ENCODE results near the gene COL26A1. TPM values are rescaled to one million over a fixed set of nuclear protein-coding genes. Genes with fewer than 3 reads are reported as not detected.
"Not testable (repeated sequence)": the region's sequence is repeated elsewhere in the genome, so short reads cannot be mapped to it uniquely, and the experiment has no call there.

Gene COL26A1
- polyA plus RNA-seq, 1 donor, result 1.5 TPM

DNA sequence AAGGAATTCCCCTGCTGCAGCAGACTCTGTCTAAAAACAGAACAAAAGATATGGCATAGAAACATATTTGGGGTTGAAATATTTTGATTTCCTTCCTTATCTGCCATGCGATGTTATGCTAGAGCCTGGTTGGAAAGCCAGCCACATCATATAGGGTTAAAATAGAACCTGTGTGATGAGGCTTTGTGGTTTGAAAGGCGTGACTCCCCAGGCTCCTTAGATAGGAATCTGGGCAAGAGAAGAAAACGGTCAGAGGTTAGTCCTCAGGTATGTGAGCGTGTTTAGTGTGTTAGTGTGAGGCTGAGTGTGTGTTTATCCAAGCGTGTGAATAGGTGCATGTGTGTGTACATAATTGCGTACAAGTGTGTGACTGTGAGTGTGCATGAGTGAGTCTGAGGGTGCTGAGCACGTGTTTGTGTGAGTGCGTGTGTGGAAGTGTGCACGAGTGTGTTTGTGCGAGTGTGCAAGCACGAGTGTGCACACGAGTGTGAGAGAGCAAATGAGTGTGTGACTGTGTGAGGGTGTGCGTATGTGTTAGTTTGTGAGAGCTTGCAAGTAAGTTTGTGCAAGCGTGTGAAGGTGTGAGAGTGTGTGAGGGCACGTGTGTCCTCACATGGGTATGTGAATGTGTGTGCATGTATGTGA lies 79.9 kb downstream of the COL26A1 start:
- no peak for DNase-seq (ENCODE audit: low read depth)

- DNase-seq (ENCODE audit: low read depth), result no peak
Observed at GRCh38 chr7:101450064-101450463, 87.4 kb downstream of the COL26A1 start.

GRCh38 chr7:101453617-101454016 lies 90.9 kb downstream of the COL26A1 start:
- no peak for DNase-seq (ENCODE audit: low read depth)

- DNase-seq (ENCODE audit: low read depth), result no peak
Observed at GRCh38 chr7:101457001-101457750, 94.5 kb downstream of the COL26A1 start.

GRCh38 chr7:101465131-101465530 lies 102.5 kb downstream of the COL26A1 start:
- no peak for DNase-seq (ENCODE audit: low read depth)

DNA sequence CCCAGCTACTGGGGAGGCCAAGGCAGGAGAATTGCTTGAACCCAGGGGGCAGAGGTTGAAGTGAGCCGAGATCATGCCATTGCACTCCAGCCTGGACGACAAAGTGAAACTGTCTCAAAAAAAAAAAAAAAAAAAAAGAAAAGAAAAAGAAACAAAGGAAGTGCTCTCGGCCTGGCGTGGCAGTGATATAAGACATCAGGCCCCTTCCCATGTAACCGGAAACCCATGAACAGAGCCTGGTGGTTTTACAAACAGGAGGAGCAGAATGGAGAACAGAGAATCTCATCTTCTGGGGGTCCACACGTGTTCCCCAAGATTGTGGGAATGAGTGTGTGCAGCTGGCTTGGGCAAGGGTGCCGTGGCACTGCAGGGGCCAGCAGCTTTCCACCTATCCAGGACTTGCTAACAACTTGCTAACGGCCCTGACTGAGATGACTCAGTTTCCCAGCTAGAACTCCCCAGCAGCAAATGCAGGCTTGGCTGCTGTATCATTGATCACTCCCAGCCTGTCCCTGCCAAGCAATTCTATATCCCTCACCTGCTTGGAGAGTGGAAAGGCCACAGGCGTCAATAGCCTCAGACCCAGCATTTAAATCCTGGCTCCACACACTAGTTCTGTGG lies 103.0 kb downstream of the COL26A1 start:
- no peak for DNase-seq (ENCODE audit: low read depth)

GRCh38 chr7:101466871-101467270 lies 104.2 kb downstream of the COL26A1 start:
- DNase-seq (ENCODE audit: low read depth), result no peak

DNA sequence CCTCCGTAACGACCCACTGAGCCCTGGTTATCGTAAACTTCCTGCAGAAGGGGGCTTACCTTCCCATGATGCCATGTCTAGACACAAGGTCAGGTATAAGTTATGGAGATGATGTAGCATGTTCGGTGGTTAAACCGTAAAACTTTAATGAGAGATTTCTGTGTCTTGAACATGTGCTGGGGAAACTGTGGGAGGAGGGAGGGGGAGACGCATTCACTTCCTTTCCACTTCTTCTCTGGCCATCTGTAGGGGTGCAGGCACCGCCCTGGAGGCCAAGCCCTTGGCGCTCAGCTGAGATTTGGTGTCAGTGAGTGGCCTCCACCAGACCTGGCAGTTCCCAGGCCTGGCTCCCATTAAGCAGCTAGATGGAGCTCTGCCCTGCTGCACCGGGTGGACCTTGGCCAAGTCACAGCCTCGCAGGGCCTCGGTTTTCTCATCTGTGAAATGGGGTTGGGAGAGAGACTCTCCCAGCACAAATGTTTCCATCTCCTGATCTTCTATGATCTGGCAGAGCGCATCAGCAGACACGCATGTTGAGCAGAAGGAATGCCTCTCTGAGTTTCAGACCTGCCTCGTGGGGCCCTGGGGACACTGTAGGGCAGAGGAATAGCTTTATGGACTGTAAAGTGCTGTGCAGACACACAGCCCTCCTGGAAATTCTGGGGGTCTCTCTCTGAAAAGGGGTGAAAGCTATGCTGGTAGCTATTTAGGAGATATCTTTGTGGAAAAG lies 106.0 kb downstream of the COL26A1 start:
- DNase-seq (ENCODE audit: low read depth), result no peak

- no peak for DNase-seq (ENCODE audit: low read depth)
Observed at GRCh38 chr7:101470668-101471487, 108.2 kb downstream of the COL26A1 start.

- no peak for DNase-seq (ENCODE audit: low read depth)
Observed at GRCh38 chr7:101474178-101474577, 111.5 kb downstream of the COL26A1 start.

DNA sequence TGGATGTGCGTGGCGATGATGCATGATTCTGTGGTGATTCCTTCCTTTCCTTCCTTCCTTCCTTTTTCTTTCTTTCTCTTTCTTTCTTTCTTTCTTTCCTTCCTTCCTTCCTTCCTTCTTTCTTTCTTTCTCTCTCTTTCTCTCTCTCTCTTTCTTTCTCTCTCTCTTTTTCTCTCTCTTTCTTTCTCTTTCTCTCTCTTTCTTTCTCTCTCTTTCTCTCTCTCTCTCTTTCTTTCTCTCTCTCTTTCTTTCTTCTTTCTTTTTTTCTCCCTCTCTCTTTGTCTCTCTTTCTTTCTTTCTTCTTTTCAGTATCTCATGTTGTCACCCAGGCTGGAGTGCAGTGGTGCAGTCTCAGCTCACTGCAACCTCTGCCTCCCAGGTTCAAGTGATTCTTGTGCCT lies 113.0 kb downstream of the COL26A1 start:
- not testable (repeated sequence) for DNase-seq (ENCODE audit: low read depth)

DNA sequence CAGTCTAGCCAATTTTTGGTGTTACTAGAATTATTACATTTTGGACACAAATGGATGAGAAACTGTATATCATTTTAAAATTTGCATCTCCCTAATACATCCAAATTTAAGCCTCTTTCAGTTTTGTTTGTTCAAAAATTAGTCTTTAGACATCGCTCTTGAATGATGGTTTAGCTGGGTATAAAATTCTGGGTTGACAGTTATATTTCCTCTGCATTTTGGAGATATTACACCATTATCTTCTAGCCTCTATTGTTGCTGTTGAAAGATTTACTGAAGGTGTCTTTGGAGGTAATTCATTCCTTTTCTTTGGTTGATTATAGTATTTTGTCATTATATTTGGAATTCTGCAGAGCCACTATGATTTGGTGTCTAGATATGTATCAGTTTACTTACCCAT lies 116.5 kb downstream of the COL26A1 start:
- DNase-seq (ENCODE audit: low read depth), result no peak

GRCh38 chr7:101486056-101486432 lies 123.4 kb downstream of the COL26A1 start:
- not testable (repeated sequence) for DNase-seq (ENCODE audit: low read depth)

DNA sequence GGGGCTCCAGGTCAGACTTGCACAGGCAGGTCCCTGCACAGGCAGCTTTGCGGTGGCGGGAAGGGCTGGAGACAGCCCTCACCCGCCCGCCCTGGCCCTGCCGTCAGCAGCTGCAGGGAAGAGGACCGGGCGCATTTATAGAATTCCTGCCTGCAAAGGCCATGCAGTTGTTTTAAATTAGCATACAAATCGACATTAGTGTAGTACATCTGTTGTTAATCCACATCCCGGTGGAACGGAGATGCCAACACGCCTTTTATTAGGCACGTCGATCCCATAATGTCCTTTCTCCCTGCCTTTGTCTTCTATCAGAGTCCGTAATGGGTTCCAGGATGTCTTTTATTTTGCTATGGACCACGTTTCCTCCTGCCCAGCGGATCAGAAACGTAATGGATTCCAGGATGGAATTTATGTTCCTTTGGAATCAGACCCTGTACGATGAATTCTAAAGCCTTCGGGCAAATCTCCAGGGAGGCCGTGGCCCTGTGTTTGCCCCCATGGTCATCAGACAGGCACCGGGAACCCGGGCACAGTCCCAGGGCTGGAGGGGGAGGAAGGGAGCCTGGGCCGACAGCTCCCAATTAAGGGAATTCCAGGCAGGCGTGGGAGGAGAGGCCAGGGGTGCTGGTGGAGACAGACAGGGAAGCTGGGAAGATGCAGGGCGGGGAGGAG lies 123.9 kb downstream of the COL26A1 start:
- peak; percentile 20 for DNase-seq (ENCODE audit: low read depth)

GRCh38 chr7:101487105-101487458 lies 124.4 kb downstream of the COL26A1 start:
- DNase-seq (ENCODE audit: low read depth), result no peak

GRCh38 chr7:101487753-101488152 lies 125.1 kb downstream of the COL26A1 start:
- no peak for DNase-seq (ENCODE audit: low read depth)

GRCh38 chr7:101488826-101489572 lies 126.3 kb downstream of the COL26A1 start:
- DNase-seq (ENCODE audit: low read depth), result no peak

DNA sequence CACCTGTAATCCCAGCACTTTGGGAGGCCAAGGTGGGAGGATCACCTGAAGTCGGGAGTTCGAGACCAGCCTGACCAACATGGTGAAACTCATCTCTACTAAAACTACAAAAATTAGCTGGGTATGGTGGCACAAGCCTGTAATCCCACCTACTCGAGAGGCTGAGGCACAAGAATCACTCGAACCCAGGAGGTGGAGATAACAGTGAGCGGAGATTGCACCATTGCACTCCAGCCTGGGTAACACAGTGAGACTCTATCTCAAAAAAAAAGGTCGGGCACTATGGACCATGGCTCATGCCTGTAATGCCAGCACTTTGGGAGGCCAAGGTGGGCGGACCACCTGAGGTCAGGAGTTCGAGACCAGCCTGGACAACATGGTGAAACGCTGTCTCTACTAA lies 127.8 kb downstream of the COL26A1 start:
- not testable (repeated sequence) for DNase-seq (ENCODE audit: low read depth)

- DNase-seq (ENCODE audit: low read depth), result not testable (repeated sequence)
Observed at GRCh38 chr7:101491442-101491841, 128.8 kb downstream of the COL26A1 start.

Data from forelimb muscle (tissue), 1 donor.